OCI-LY7 (cell line): ENCODE measurements around the gene AGBL4. TPM values are rescaled to one million over a fixed set of nuclear protein-coding genes. Genes with fewer than 3 reads are reported as not detected.

Experiments used
- BruUV-seq: library from RNA; stranded (reverse); fragments of 400-500 nt; replicated peaks from 2 replicates; lab custom pipeline; 2021; lab: Mats Ljungman, UMichigan
- CTCF ChIA-PET: fragments of 300-600 bp; sonication (Branson Sonifier 250); formaldehyde crosslinking; loops from one replicate; lab custom pipeline; 2022; ENCODE audit warnings: antibody characterized with exemption; ENCODE audit not compliant: unreplicated experiment; lab: Charles Lee
- POLR2A ChIA-PET: fragments of 300-600 bp; sonication (Branson Sonifier 250); formaldehyde crosslinking; loops from one replicate; lab custom pipeline; 2022; ENCODE audit warnings: antibody characterized with exemption; lab: Charles Lee
- DNase-seq: peaks from one replicate; pipeline ENCODE4 v3.0.0-alpha.2; 2015; ENCODE audit warnings: low spot score
- H2AFZ ChIP-seq: fragments of 200-600 bp; sonication (generic), shearing (Covaris generic); 2 replicates; pipeline ENCODE4 v1.6.1; 2014; ENCODE audit warnings: mild to moderate bottlenecking, antibody characterized with exemption, low read length, moderate library complexity
- H3K27ac ChIP-seq: fragments of 200-600 bp; sonication (generic); 2 replicates; pipeline ENCODE4 v1.5.1; 2014; ENCODE audit warnings: mixed run types, low read depth, mild to moderate bottlenecking, moderate library complexity, low read length, inconsistent platforms; ENCODE audit not compliant: poor library complexity, severe bottlenecking
- H3K36me3 ChIP-seq: fragments of 200-600 bp; sonication (generic); 2 replicates; pipeline ENCODE4 v1.6.1; 2014; ENCODE audit warnings: mild to moderate bottlenecking, antibody characterized with exemption, low read length, moderate library complexity, mixed read lengths; ENCODE audit not compliant: insufficient read depth
- H3K4me1 ChIP-seq: fragments of 200-600 bp; sonication (generic); 2 replicates; pipeline ENCODE4 v1.5.1; 2014; ENCODE audit warnings: mild to moderate bottlenecking, low read length; ENCODE audit not compliant: insufficient read depth, poor library complexity, severe bottlenecking
- H3K4me2 ChIP-seq: fragments of 200-600 bp; sonication (generic); 2 replicates; pipeline ENCODE4 v1.6.1; 2014; ENCODE audit warnings: mild to moderate bottlenecking, low read length
- H3K4me3 ChIP-seq: fragments of 200-600 bp; sonication (generic); 2 replicates; pipeline ENCODE4 v1.5.1; 2014; ENCODE audit warnings: mild to moderate bottlenecking, low read depth, low read length; ENCODE audit not compliant: poor library complexity, severe bottlenecking
- H3K79me2 ChIP-seq: fragments of 200-600 bp; sonication (generic); 2 replicates; pipeline ENCODE4 v1.6.1; 2016; ENCODE audit warnings: low read depth, mild to moderate bottlenecking, low read length, moderate library complexity, mixed read lengths; ENCODE audit not compliant: insufficient read depth
- H3K9me2 ChIP-seq: fragments of 200-600 bp; sonication (generic); 2 replicates; pipeline ENCODE4 v1.6.1; 2016; ENCODE audit warnings: mild to moderate bottlenecking, low read length, mixed read lengths; ENCODE audit not compliant: insufficient read depth
- H3K9me3 ChIP-seq: fragments of 200-600 bp; sonication (generic); 2 replicates; pipeline ENCODE4 v1.6.1; 2014; ENCODE audit warnings: mild to moderate bottlenecking, mixed run types, low read length, mixed read lengths
- H4K20me1 ChIP-seq: fragments of 200-600 bp; sonication (generic); 2 replicates; pipeline ENCODE4 v1.6.1; 2014; ENCODE audit warnings: mild to moderate bottlenecking, antibody characterized with exemption, low read length, moderate library complexity, mixed read lengths; ENCODE audit not compliant: insufficient read depth
- CTCF ChIP-seq: fragments of 200-600 bp; sonication (generic); conservative IDR thresholded peaks from 2 replicates; pipeline ENCODE4 v1.5.1; 2014; ENCODE audit warnings: mild to moderate bottlenecking, antibody characterized with exemption, low read length, moderate library complexity, mixed read lengths
- EZH2phosphoT487 ChIP-seq: fragments of 200-600 bp; sonication (generic); IDR thresholded peaks from 2 replicates; pipeline ENCODE4 v1.6.1; 2018; ENCODE audit warnings: low read depth, borderline replicate concordance, mild to moderate bottlenecking, mixed run types, antibody characterized with exemption, low read length, moderate library complexity, mixed read lengths
- intact Hi-C: fragments of 100-400 bp; cut with micrococcal nuclease; formaldehyde crosslinking; loops from one replicate; pipeline ENCODE4 v1.10.0; 2022; ENCODE audit not compliant: unreplicated experiment
- total RNA-seq, 2 experiments: library from RNA; depleted of rRNA in 1 of 2; stranded (reverse); fragments of >200 nt in 1 of 2; shearing (Covaris generic) in 1 of 2; gene quantifications; 2 replicates each; pipeline ENCODE4 v1.2.3, GENCODE V29; 2014 to 2022

Gene AGBL4
- total RNA-seq, 2 experiments from 2014 or later: not detected

GRCh38 chr1:48704736-48705135 is 1319.0 kb downstream of the AGBL4 start:
- Histone ChIP-seq H3K36me3 (no peaks in the 10 kb centered on the region), H3K9me2 (no peaks in the 10 kb centered on the region), H3K4me1 (no peaks in the 10 kb centered on the region), H3K4me3 (no peak overlapping the region), H3K79me2 (no peaks in the 10 kb centered on the region), H2AFZ (no peak overlapping the region), H3K27ac (no peak overlapping the region), H3K9me3 (no peaks in the 10 kb centered on the region), H3K4me2 (no peak overlapping the region), H4K20me1 (no peaks in the 10 kb centered on the region)
- POLR2A ChIA-PET: no interaction called here
- no TSS peak for BruUV-seq
- intact Hi-C loops: no loop called here
- no peak for DNase-seq
- TF ChIP-seq EZH2phosphoT487: no peak
- CTCF ChIA-PET: no interaction called here

- DNase-seq: no peak
- TF ChIP-seq CTCF (no peak), EZH2phosphoT487 (no peak)
- no peak overlapping the region for H3K27ac ChIP-seq
- ChIA-PET POLR2A (no interaction called here), CTCF (no interaction called here)
- no peaks in the 10 kb centered on the region for H3K9me2 ChIP-seq
- BruUV-seq: no TSS peak
- H3K4me1 ChIP-seq: no peaks in the 10 kb centered on the region
- H3K79me2 ChIP-seq: no peaks in the 10 kb centered on the region
- no peak overlapping the region for H3K4me3 ChIP-seq
- no peaks in the 10 kb centered on the region for H3K9me3 ChIP-seq
- no peak overlapping the region for H2AFZ ChIP-seq
- intact Hi-C loops: no loop called here
- H3K36me3 ChIP-seq: no peaks in the 10 kb centered on the region
- H3K4me2 ChIP-seq: no peak overlapping the region
- no peaks in the 10 kb centered on the region for H4K20me1 ChIP-seq
Measured at GRCh38 chr1:48701445-48701844, 1322.3 kb downstream of the AGBL4 start.

- intact Hi-C loops: loop anchor here (10.0 kb wide), 1 partner anchor 142 kb away; no protein-coding TSS in a partner anchor
- Histone ChIP-seq H3K9me2 (no peaks in the 10 kb centered on the region), H3K27ac (no peak overlapping the region), H3K79me2 (no peaks in the 10 kb centered on the region), H3K36me3 (no peaks in the 10 kb centered on the region), H2AFZ (no peak overlapping the region), H4K20me1 (no peaks in the 10 kb centered on the region), H3K9me3 (no peaks in the 10 kb centered on the region), H3K4me2 (no peak overlapping the region), H3K4me1 (no peaks in the 10 kb centered on the region), H3K4me3 (no peak overlapping the region)
- peak; percentile 49 for DNase-seq
- peak; percentile 93 for TF ChIP-seq CTCF
- no peak for TF ChIP-seq EZH2phosphoT487
- CTCF ChIA-PET: interaction anchor here (0.6 to 1.3 kb wide), 3 partner anchors 22 to 61 kb away, joined by 3 to 5 read pairs (median 3); no protein-coding TSS in a partner anchor
- no TSS peak for BruUV-seq
- POLR2A ChIA-PET: interaction anchor here (1.3 kb wide), 1 partner anchor 20 kb away, joined by 3 read pairs; no protein-coding TSS in a partner anchor
Measured at GRCh38 chr1:48697066-48697707, 1326.6 kb downstream of the AGBL4 start.
